GM18508 (cell line): ENCODE data around the gene RELN.

Source experiments
- ATAC-seq: cut with Tn5 transposase; IDR thresholded peaks from one replicate; pipeline ENCODE4 v1.9.1; 2021; ENCODE audit warnings: moderate number of reproducible peaks; ENCODE audit not compliant: insufficient read depth, unreplicated experiment

The RELN gene

DNA sequence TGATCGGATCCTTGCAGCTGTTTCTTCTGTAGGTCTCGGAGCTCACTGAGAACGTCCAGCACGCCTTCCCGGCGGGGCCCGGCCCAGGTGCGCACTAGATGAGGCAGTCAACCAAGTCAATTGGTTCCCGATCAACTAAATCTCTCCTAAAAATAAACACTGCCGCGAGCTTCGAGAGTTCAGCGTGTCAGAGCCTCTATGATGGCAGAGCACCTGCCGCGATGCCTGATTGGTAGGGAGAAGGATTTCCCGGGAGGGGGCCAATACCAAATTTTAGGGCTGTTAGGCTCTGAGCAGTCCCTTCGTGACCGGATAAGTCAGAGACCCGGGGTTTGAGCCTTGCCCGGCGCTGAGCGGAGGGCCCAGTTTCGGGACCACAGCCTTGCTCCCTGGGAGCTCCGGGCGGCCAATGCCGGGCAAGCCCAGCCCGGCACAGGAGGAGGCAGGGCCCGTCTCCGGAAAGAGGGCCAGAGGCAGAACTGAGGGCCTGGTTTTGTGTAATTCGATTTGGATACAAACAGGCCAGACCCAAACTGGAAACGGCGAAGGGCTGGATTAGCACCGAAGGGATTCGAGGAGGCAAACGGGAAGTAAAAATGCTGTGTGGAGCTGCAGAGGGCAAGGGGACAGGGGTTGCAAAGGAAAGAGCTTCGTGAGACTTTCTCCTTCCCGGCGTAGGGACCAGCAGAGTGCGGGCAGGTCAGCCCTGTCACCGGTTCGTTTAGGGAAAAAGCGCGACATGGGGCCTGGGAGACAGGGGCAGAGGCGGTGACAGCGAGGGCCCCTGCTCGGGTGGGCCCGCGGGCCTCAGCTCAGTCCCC is 544.0 kb downstream of the RELN start:
- no peak for ATAC-seq

DNA sequence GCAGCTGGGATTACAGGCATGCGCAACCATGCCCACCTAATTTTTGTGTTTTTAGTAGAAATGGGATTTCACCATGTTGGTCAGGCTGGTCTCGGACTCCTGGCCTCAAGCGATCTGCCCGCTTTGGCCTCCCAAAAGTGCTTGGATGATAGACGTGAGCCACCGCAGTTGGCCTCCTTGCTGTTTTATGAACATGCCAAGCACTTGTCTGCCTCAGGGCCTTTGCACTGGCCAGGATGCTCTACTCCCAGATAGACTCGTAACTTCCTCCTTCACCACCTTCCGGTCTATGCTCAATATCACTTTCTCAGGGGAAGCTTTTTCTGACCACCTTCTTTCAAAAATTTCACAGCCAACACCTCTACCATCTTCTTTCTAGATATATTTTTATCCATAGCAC is 549.8 kb downstream of the RELN start:
- ATAC-seq: no peak

DNA sequence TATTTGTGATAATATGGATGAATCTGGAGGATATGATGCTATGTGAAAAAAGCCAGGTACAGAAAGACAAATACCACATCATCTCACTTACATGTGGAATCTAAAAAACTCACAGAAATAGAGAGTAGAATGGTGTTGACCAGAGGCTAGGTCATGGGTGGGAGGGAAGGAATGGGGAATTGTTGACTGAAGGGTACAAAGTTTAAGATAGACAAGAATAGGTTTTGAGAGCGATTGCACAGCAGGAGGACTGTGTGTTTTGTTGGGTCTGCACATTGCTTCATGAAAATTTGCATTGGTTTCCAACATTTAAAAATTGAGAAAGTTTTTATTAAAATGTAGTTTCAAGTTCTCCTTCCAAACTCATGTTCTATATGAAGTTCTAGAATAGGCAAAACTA is 551.8 kb downstream of the RELN start:
- no peak for ATAC-seq

DNA sequence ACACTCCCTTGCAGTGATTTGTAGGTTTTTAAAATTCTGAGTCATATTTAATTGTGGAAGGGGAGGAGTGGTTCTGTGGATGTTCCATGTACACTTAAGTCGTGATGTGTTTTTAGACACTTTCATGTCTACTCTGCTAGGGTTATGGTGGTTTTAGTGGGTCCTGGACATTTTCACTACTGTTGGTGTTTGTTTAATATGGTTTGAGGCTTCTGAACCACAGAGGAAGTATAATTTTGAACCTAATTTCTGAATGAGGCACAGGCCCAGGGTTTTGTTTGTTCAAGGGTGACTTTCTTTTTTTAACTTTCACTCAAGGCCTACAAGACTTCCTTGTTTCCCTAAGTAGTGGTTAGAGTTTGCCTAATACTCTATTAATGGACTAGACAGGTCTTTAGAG is 556.7 kb downstream of the RELN start:
- ATAC-seq: no peak

DNA sequence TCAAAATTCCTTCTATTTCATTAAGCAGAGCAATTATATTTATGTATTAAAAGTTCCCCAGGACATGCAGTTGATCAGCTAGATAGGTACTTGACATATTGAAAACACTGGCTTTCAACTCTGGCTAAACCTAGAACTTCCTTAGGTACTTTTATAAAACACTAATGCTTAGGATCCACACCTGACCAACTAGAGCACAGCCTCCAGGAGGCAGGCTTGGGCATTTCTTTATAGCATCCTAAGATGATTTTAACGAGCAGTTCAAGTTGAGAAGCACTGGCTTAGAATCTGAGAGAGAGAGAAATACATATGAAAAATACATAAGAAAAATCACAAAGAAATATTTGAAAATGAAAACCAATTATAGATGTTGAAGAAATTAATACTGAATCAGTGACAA is 564.3 kb downstream of the RELN start:
- no peak for ATAC-seq

DNA sequence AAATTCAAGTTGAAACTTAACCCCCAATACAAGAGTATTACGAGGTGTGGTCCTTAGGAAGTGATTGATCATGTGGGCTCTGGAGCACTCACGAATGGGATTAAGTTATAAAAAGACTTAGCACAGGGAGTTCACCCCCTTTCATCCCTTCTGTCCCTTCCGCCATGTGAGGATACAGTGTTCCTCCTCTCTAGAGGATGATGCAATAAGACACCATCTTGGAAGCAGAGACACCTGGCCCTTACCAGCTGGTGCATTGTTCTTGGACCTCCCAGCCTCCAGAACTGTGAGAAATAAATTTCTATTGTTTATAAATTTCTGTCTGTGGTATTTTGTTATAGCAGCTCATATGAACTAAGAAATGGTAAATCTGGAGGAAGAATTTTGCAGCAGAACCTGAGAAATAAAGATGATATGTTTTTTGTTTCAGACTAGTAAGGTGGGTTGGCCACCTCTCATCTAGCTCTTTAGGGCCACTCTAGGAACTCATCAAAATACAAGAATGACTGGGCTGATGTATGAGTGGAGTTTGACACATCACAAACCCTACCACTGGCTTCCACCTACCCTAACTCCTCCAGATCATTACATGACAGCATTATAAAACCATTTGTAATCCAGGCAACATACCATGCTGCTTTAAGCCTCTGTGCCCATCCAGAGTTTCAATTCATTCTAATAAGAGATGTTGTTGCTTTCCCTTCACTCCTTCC is 565.8 kb downstream of the RELN start:
- ATAC-seq: no peak
